Stimulated activated CD4-positive, alpha-beta T cell treated with anti-CD3 and anti-CD28 coated beads, Interleukin-15, amount 100 ng/mL, for 48 hours (primary cell): ENCODE data around the gene RIOK1.

Experiments
- DNase-seq, 2 donors: peaks; one replicate each; pipeline ENCODE4 v3.0.0-alpha.2; 2020; ENCODE audit warnings: low read depth in 2 of 2

The RIOK1 gene

GRCh38 chr6:7409740-7410139, 20.1 kb downstream of the RIOK1 start:
- no peak for DNase-seq

DNA sequence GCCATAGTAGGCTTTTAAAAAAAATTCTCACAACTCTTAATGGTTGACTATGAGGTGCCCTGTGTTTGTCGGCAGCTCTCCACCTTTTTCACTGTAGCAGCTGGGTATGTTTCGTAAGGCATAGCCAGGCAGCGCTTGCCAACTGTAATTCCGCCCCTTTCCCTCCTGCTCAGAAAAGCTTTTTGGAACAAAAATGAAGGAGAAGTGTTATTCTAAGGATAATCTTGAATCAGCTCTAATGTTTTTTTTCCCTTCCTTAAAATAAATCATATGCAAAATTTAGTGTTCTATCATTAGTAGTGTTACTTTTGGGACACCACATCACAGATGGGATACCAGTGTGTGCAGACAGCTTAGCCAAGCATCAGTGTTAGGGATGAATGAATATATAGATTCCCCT, 21.2 kb downstream of the RIOK1 start:
- no peak for DNase-seq

GRCh38 chr6:7411328-7411727, 21.7 kb downstream of the RIOK1 start:
- no peak for DNase-seq

GRCh38 chr6:7413151-7413823, 23.7 kb downstream of the RIOK1 start:
- DNase-seq, result no peak

- no peak for DNase-seq
Measured at GRCh38 chr6:7414811-7415210, 25.2 kb downstream of the RIOK1 start.

GRCh38 chr6:7417684-7418083, 28.1 kb downstream of the RIOK1 start:
- DNase-seq, result no peak

- no peak for DNase-seq
Measured at GRCh38 chr6:7418238-7418905, 28.8 kb downstream of the RIOK1 start.

DNA sequence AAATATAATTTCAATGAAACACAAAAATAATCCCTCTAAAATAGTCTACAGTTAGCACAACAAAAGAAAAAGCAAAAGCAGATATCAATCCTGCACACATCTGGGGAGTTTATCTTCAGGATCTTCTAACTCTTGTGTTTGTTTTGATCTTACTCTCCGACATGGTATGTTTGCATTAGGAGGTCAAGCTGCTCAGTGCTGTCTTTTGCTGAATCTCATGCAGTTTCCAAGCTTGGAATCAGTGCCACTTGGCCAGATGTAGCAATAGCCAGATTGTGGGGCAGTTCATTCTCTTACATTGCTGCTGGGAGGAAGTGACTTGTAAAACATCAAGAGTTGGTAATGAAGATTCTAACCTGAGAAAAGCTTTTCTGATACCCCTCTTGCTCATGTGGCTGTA, 29.5 kb downstream of the RIOK1 start:
- no peak for DNase-seq

- no peak for DNase-seq
Measured at GRCh38 chr6:7421066-7421465, 31.5 kb downstream of the RIOK1 start.

DNA sequence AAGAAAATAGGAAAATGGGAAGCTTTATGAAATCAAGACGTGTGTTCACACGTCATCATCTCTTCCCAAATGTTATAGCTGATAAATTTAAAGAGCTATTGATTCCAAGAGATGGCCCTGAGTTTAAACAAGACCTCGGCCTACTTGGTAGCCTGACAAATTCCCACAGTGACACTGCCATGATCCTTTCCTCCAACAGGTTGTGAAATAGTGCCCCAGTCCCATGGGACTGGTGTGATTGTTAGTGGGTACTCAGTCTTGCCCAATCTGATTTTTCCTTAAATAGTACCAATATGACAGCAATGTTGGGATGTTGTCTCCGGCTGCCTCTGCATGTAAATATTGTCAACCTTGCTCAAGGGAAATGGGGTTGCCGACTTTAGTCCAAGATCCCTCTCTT, 34.5 kb downstream of the RIOK1 start:
- DNase-seq, result no peak

GRCh38 chr6:7424967-7425807, 35.6 kb downstream of the RIOK1 start:
- DNase-seq, result no peak

DNA sequence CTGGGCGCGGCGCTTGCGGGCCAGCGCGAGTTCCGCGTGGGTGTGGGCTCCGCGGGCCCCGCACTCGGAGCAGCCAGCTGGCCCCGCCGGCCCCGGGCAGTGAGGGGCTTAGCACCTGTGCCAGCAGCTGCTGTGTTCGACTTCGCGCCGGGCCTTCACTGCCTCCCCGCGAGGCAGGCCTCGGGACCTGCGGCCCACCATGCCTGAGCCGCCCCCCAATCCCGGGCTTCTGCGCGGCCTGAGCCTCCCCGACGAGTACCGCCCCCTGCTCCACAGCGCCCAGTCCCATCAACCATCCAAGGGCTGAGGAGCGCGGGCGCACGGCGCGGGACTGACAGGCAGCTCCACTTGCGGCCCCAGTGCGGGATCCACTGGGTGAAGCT, 36.2 kb downstream of the RIOK1 start:
- no peak for DNase-seq

DNA sequence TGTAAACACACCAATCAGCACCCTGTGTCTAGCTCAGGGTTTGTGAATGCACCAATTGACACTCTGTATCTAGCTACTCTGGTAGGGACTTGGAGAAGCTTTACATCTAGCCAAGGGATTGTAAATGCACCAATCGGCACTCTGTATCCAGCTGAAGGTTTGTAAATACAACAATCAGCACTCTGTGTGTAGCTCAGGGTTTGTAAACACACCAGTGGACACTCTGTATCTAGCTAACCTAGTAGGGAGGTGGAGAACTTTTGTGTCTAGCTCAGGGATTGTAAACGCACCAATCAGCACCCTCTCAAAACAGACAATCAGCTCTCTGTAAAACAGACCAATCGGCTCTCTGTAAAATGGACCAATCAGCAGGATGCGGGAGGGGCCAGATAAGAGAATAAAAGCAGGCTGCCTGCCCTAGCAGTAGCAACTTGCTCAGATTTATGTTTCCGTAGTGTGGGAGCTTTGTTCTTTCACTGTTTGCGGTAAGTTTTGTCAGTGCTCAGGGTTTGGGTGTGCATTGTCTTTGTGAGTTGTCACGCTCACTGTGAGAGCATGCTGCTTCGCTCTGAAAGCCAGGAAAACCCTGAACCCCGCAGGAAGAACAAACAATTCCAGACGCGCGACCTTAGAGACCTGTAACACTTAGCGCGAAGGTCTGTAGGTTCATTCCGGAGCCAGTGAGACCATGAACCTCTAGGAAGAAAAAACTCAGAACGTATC, 37.0 kb downstream of the RIOK1 start:
- no peak for DNase-seq

- DNase-seq, result no peak
Measured at GRCh38 chr6:7431313-7431673, 41.7 kb downstream of the RIOK1 start.

GRCh38 chr6:7431674-7432390, 42.2 kb downstream of the RIOK1 start:
- DNase-seq, result no peak

DNA sequence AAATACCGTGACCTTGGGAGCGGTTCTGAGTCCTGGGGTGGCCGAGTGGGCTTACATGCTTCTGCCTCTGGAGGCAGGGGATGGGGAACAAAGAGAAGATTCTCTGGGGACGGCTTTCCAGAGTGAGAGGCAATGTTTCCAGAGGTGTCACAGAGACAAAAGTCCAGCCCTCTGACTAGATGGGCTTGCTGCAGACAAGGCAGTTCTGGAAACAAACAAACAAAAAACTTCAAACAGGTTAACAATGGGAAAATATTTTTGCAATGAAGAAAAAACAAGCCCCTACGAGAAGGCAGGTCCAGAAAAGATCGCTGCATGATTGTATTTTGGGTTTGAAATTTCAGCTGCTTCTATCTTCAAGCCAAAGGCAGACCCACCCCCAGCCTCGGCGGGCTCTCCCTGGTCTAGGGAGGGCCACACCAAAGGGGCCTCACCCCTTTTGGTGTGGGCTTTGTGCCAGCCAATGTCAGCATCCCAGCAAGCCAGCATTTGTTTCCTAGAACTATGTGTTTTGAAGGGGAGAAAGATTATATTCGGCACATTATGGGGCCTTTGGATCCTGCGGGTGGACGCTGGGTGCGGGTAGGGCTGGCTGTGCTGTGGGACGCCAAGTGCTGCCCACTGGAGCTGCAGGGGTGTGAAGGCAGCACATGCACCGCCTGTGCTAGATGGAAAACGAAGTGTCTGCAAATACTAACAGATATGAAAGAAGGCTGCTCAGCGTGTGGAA, 42.9 kb downstream of the RIOK1 start:
- no peak for DNase-seq

DNA sequence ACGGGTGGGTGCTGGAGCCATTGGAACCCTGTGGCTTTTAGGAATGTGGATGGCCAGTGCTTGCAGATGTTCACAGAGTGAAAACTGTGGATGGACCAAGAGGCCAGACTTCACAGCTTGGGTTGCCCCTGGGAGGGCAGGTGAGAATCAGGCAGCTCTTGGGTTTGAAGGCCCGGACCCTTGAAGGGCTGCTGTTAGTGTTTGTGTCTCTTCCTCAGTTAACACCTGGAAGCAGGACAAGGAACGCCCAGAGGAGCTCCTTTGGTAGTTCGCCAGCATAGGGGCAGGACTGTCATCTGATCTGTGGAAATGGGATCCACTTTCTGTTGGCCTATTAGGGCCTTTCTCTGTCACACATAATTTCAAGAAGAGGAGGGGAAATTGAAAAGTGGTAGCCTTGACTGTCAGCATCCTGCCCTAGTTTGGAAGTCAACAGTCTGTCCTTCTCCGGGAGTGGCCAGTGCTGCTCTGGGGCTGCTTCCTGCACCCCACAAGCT, 43.6 kb downstream of the RIOK1 start:
- no peak for DNase-seq

DNA sequence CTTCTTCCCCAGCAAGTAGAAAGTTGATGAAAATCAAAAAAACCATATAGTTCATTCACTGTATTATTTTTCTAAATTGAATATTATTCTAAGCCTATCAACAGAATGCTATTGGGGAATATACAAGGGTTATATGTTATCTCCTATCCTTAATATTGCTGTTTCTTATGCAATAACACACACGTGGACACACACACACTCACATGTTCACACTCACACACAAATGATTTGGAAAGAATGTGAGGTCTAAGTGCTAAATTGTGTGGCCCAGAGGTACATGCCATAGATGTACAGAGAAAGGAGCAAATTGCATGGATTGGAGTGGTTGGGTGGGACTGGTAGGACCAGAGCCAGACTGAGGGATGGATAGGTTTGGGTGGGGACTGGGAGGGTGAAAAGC, 45.1 kb downstream of the RIOK1 start:
- DNase-seq, result no peak

DNA sequence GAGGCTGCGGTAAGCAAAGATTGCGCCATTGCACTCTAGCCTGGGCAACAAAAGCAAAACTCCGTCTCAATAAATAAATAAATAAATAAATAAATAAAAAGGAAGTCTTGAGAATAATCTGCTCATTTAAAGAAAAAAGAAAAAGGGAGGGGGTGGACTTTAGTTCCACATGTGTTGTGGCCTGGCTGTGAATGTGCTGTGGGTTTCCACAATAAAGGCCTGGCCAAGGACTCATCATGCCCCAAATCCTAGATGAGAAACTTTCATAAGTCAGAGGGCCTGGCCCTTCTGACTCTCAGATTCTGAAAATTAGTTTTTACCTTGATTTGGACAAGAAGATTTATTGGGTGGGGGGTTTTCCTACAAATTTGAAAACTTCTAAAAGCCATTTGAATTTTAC, 48.4 kb downstream of the RIOK1 start:
- no peak for DNase-seq

DNA sequence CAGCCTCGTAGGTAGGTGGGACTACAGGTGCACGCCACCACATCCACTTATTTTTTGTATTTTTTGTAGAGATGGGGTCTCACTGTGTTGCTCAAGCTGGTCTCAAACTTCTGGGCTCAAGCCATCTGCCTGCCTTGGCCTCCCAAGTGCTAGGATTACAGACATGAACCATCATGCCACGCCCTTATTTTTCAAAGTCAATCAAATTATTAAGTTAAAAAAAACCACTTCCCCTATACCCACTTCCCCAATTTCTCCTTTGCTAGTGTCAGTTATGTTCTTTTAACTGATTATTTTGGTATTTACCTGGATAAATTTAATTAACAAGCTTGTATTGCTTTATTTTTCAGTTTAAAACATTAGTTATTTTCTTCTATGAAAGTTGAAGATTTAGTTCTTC, 49.6 kb downstream of the RIOK1 start:
- no peak for DNase-seq

DNA sequence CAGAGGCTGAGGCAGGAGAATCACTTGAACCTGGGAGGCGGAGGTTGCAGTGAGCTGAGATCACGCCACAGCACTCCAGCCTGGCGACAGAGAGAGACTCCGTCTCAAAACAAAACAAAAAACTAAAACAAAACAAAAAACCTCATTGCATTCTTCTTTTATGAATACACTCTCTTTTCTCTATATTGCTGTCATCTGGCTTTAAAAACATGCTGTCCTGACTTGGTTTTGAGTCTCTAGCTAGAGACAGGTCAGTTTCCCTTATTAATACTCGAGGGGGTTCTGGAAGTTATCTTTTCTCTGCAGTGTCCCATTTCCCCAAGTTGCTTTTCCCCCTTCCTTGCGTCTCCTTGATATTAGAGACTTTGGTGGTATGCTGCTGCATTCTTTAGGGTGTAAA, 50.9 kb downstream of the RIOK1 start:
- no peak for DNase-seq
